Measurements from ENCODE around the gene OTOS.

OTOS gene

DNA sequence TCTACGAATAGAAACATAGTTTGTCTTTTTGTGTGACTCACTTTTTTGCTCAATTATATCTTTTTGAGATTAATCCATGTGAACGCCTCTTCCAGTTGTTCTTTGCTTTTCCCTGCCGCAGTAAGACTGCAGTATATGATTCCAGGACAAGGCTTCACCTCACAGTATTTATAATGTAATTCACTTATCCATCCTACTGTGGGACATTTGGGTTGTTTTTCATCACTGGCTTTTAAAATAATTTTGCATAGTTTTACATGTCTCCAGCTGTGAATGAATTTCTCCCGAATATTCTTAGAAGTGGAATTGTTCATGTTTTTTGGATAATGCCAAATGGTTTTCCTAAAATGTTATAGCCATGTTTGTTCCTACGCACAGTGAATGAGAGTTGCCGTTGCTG, 26.2 kb downstream of the OTOS start:
- DNase-seq (ENCODE audit: low spot score): no peak

- DNase-seq (ENCODE audit: low spot score): no peak
Measured at GRCh38 chr2:240112914-240113690, 27.4 kb downstream of the OTOS start.

DNA sequence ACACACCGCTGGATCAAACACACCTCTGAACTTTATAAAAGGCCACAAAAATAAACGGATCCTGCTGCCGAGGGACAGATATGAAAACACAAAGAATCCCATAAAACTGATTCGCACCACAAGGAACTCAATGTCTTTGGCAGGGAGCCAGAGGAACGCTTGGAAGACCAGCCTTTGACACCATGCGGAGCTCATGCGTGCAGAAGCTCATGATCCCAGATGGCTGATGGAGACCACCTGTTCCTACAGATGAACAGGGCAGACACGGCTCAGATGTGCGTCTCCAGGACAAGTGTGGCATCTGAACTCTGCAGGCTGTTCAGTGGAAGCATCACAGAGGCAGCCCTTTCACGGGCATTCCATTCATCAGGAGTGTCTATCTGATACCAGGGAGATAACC, 29.2 kb downstream of the OTOS start:
- no peak for DNase-seq (ENCODE audit: low spot score)

GRCh38 chr2:240109386-240109785, 31.1 kb downstream of the OTOS start:
- DNase-seq (ENCODE audit: low spot score): no peak

GRCh38 chr2:240107477-240107796, 33.0 kb downstream of the OTOS start:
- DNase-seq (ENCODE audit: low spot score): no peak

DNA sequence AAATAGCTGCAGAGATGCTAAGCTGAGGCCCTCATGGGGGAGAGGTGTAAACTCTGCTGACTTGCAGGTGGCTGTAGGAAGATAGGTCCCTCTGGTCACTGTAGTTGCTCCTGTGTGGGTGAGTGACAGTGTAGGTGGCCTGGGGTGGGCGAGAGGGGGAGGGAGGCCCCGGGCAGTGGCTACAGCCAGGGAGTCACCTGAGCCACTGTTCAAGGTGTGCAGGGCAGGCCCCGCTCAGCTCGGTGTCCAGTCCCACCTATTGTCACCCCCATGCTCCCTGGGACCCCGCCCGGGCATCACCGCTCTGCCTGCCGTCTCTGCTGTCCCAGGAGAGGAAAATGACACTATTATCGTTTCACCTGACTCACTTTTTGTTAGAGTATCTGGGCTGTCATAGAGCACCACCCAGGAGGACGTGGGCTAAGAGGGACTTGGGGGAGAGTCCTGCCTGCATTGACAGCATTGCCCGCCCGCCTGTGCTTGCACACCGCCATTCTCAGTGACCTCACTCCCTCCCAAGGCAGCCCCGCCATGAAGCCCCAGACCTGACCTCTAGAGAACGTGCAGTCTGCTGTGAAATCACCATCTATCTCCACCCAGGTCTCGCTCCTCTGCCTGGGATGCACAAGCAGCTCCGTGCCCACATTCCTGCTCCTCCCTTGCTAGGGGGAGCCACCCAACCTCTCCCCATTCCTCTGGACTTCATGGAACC, 33.5 kb downstream of the OTOS start:
- no peak for DNase-seq (ENCODE audit: low spot score)

DNA sequence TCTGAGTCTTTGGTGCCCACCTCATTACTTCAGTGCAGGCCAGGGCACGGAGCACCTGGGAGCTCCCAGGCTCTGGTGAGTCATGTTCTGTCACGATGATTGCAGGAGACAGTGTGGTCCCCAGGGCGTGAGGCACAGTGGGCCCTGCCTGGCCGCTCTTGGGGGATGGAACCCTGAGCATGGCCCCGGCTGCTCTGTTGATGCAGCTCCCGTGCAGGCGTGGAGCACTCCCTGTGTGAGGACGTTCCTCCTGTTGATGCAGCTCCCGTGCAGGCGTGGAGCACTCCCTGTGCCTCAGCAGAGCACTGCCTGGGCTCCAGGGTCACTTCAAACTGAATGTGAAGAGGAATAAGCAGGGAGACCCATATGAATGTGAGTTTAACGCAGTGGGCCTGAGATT, 34.5 kb downstream of the OTOS start:
- no peak for DNase-seq (ENCODE audit: low spot score)

DNA sequence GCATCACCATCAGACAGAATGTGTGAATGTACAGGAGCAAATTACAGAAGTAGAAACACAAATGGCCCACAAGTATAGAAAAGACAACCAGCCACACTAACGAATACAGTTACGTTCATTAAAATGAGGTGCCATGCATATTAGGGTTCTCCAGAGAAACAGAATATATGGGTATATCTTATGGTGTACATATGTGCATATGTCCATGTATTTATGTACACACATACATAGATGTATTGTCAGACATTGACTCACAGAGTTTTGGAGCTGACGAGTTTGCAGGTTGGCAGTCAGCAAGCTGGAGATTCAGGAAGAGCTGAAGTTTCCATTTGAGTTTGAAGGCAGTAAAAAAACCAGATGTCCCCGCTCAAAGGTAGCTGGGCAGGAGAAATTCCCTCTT, 37.3 kb downstream of the OTOS start:
- no peak for DNase-seq (ENCODE audit: low spot score)

DNA sequence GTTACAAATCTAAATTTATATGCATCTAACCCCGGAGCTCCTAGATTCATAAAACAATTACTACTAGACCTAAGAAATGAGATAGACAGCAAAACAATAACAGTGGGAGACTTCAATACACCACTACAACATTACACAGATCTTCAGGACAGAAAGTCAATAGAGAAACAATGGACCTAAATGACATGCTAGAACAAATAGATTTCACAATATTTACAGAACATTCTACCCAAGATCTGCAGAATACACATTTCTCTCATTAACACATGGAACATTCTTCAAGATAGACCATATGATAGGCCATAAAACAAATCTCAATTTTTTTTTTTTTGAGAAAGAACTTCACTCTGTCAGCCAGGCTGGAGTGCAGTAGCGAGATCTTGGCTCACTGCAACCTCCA, 42.1 kb downstream of the OTOS start:
- no peak for DNase-seq (ENCODE audit: low spot score)

DNA sequence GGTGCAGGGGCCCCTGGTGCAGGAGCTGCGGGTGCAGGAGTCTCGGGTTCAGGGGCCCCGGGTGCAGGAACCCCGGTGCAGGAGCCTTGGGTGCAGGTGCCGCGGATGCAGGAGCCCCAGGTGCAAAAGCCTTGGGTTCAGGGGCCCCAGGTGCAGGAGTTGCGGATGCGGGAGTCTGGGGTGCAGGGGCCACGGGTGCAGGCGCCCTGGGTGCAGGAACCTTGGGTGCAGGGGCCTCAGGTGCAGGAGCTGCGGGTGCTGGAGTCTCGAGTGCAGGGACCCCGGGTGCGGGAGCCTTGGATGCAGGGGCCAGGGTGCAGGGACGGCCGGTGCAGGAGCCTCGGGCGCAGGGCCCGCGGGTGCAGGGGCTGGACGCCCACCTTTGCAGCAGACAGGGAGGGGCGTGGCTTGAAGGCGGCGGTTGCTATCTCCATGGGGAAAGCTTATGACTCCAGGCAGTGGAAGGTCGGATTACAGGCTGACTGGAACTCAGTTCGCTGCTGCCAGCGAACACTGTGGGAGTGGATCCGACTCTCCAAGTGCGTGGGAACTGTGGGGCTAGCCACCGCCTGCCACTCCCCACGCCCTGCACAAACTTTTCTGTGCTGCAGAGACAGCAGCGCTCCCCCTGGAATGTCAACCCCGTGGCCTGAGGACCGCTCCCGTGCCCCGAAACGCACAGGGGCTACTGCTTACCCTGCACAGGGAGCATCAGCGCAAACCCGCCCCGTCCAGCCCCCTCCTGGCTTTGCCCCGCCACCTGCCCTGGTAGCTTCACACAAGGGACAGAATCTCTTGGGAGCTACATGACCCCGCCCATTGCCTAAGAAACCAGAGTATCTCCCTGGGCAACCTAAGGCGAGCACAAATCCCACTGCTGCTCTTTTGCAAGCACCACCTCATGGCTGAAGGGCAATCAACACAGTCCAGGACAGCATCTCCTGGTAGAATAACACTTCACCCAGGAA, 44.6 kb downstream of the OTOS start:
- peak; percentile 68 for DNase-seq (ENCODE audit: low spot score)

- DNase-seq (ENCODE audit: low spot score): no peak
Measured at GRCh38 chr2:240089306-240089705, 51.2 kb downstream of the OTOS start.

Measured in ecto neural progenitor cell (in vitro differentiated cells).